Measurements from ENCODE around the gene UCK2.

Gene UCK2

GRCh38 chr1:165855010-165855838 lies 27.8 kb downstream of the UCK2 start:
- Histone ChIP-seq H3K27ac (ENCODE audit: low read length) (no peak overlapping the region), H3K4me1 (ENCODE audit: control insufficient read depth, insufficient read depth, low read length) (peaks cover 17% of the 10 kb centered on the region)
- WGBS (ENCODE audit: insufficient coverage, insufficient read length) = no CpG with 5 or more reads among the region's 9 CpGs

GRCh38 chr1:165856021-165856420 lies 28.6 kb downstream of the UCK2 start:
- no peak overlapping the region for H3K27ac ChIP-seq (ENCODE audit: low read length)
- no peak for DNase-seq (ENCODE audit: low read depth, low spot score)
- no peaks in the 10 kb centered on the region for H3K27me3 ChIP-seq (ENCODE audit: control insufficient read depth, insufficient read depth, low read length)
- H3K4me3 ChIP-seq (ENCODE audit: low read length) = no peak overlapping the region
- H3K9me3 ChIP-seq (ENCODE audit: control insufficient read depth, insufficient read depth, low read length) = no peaks in the 10 kb centered on the region
- H3K36me3 ChIP-seq (ENCODE audit: control insufficient read depth, insufficient read depth, low read length) = no peaks in the 10 kb centered on the region
- peaks cover 17% of the 10 kb centered on the region for H3K4me1 ChIP-seq (ENCODE audit: control insufficient read depth, insufficient read depth, low read length)
- WGBS (ENCODE audit: insufficient coverage, insufficient read length) = no CpG with 5 or more reads among the region's 3 CpGs

More at GRCh38 chr1:165855010-165855838, 27.8 kb downstream of the UCK2 start:
- no peak overlapping the region for H3K4me3 ChIP-seq (ENCODE audit: low read length)
- DNase-seq (ENCODE audit: low read depth, low spot score) = no peak
- H3K9me3 ChIP-seq (ENCODE audit: control insufficient read depth, insufficient read depth, low read length) = no peaks in the 10 kb centered on the region
- H3K27me3 ChIP-seq (ENCODE audit: control insufficient read depth, insufficient read depth, low read length) = no peaks in the 10 kb centered on the region
- no peaks in the 10 kb centered on the region for H3K36me3 ChIP-seq (ENCODE audit: control insufficient read depth, insufficient read depth, low read length)

GRCh38 chr1:165856606-165857005 lies 29.2 kb downstream of the UCK2 start:
- Histone ChIP-seq H3K27me3 (ENCODE audit: control insufficient read depth, insufficient read depth, low read length) (no peaks in the 10 kb centered on the region), H3K4me1 (ENCODE audit: control insufficient read depth, insufficient read depth, low read length) (peaks cover 17% of the 10 kb centered on the region), H3K36me3 (ENCODE audit: control insufficient read depth, insufficient read depth, low read length) (no peaks in the 10 kb centered on the region), H3K27ac (ENCODE audit: low read length) (no peak overlapping the region), H3K9me3 (ENCODE audit: control insufficient read depth, insufficient read depth, low read length) (no peaks in the 10 kb centered on the region), H3K4me3 (ENCODE audit: low read length) (no peak overlapping the region)
- no peak for DNase-seq (ENCODE audit: low read depth, low spot score)
- 100% methylated on average over 1 of the region's 3 CpGs for WGBS (ENCODE audit: insufficient coverage, insufficient read length)

- peaks cover 18% of the 10 kb centered on the region for H3K4me1 ChIP-seq (ENCODE audit: control insufficient read depth, insufficient read depth, low read length)
- no peak for DNase-seq (ENCODE audit: low read depth, low spot score)
These were observed 29.8 kb downstream of the UCK2 start for GRCh38 chr1:165857046-165857801.

GRCh38 chr1:165858364-165858823 lies 31.0 kb downstream of the UCK2 start:
- no CpG with 5 or more reads among the region's 3 CpGs for WGBS (ENCODE audit: insufficient coverage, insufficient read length)
- Histone ChIP-seq H3K4me1 (ENCODE audit: control insufficient read depth, insufficient read depth, low read length) (peaks cover 18% of the 10 kb centered on the region), H3K27me3 (ENCODE audit: control insufficient read depth, insufficient read depth, low read length) (no peaks in the 10 kb centered on the region), H3K4me3 (ENCODE audit: low read length) (no peak overlapping the region), H3K36me3 (ENCODE audit: control insufficient read depth, insufficient read depth, low read length) (no peaks in the 10 kb centered on the region), H3K9me3 (ENCODE audit: control insufficient read depth, insufficient read depth, low read length) (no peaks in the 10 kb centered on the region), H3K27ac (ENCODE audit: low read length) (no peak overlapping the region)
- DNase-seq (ENCODE audit: low read depth, low spot score) = no peak

More at GRCh38 chr1:165857046-165857801, 29.8 kb downstream of the UCK2 start:
- Histone ChIP-seq H3K36me3 (ENCODE audit: control insufficient read depth, insufficient read depth, low read length) (no peaks in the 10 kb centered on the region), H3K4me3 (ENCODE audit: low read length) (no peak overlapping the region), H3K27ac (ENCODE audit: low read length) (no peak overlapping the region), H3K9me3 (ENCODE audit: control insufficient read depth, insufficient read depth, low read length) (no peaks in the 10 kb centered on the region), H3K27me3 (ENCODE audit: control insufficient read depth, insufficient read depth, low read length) (no peaks in the 10 kb centered on the region)
- WGBS (ENCODE audit: insufficient coverage, insufficient read length) = no CpG with 5 or more reads among the region's 8 CpGs

GRCh38 chr1:165858967-165859845 lies 31.8 kb downstream of the UCK2 start:
- no peak overlapping the region for H3K27ac ChIP-seq (ENCODE audit: low read length)
- H3K36me3 ChIP-seq (ENCODE audit: control insufficient read depth, insufficient read depth, low read length) = no peaks in the 10 kb centered on the region
- H3K27me3 ChIP-seq (ENCODE audit: control insufficient read depth, insufficient read depth, low read length) = no peaks in the 10 kb centered on the region
- no peaks in the 10 kb centered on the region for H3K9me3 ChIP-seq (ENCODE audit: control insufficient read depth, insufficient read depth, low read length)
- no peak overlapping the region for H3K4me3 ChIP-seq (ENCODE audit: low read length)
- DNase-seq (ENCODE audit: low read depth, low spot score) = no peak
- WGBS (ENCODE audit: insufficient coverage, insufficient read length) = no CpG with 5 or more reads among the region's 10 CpGs
- H3K4me1 ChIP-seq (ENCODE audit: control insufficient read depth, insufficient read depth, low read length) = peaks cover 14% of the 10 kb centered on the region

- DNase-seq (ENCODE audit: low read depth, low spot score) = no peak
- no peaks in the 10 kb centered on the region for H3K9me3 ChIP-seq (ENCODE audit: control insufficient read depth, insufficient read depth, low read length)
- no peaks in the 10 kb centered on the region for H3K36me3 ChIP-seq (ENCODE audit: control insufficient read depth, insufficient read depth, low read length)
- no peak overlapping the region for H3K4me3 ChIP-seq (ENCODE audit: low read length)
- no peaks in the 10 kb centered on the region for H3K27me3 ChIP-seq (ENCODE audit: control insufficient read depth, insufficient read depth, low read length)
- WGBS (ENCODE audit: insufficient coverage, insufficient read length) = no CpG with 5 or more reads among the region's 2 CpGs
- H3K27ac ChIP-seq (ENCODE audit: low read length) = no peak overlapping the region
- H3K4me1 ChIP-seq (ENCODE audit: control insufficient read depth, insufficient read depth, low read length) = peaks cover 13% of the 10 kb centered on the region
These were observed 32.7 kb downstream of the UCK2 start for GRCh38 chr1:165860065-165860464.

GRCh38 chr1:165861911-165862310 lies 34.5 kb downstream of the UCK2 start:
- no peak for DNase-seq (ENCODE audit: low read depth, low spot score)
- H3K27me3 ChIP-seq (ENCODE audit: control insufficient read depth, insufficient read depth, low read length) = no peaks in the 10 kb centered on the region
- WGBS (ENCODE audit: insufficient coverage, insufficient read length) = no CpG with 5 or more reads among the region's 5 CpGs
- no peak overlapping the region for H3K4me3 ChIP-seq (ENCODE audit: low read length)
- H3K36me3 ChIP-seq (ENCODE audit: control insufficient read depth, insufficient read depth, low read length) = no peaks in the 10 kb centered on the region
- H3K4me1 ChIP-seq (ENCODE audit: control insufficient read depth, insufficient read depth, low read length) = peaks cover 11% of the 10 kb centered on the region
- no peak overlapping the region for H3K27ac ChIP-seq (ENCODE audit: low read length)
- no peaks in the 10 kb centered on the region for H3K9me3 ChIP-seq (ENCODE audit: control insufficient read depth, insufficient read depth, low read length)

- H3K4me1 ChIP-seq (ENCODE audit: control insufficient read depth, insufficient read depth, low read length) = peaks cover 7% of the 10 kb centered on the region
- no CpG with 5 or more reads among the region's 5 CpGs for WGBS (ENCODE audit: insufficient coverage, insufficient read length)
- no peak overlapping the region for H3K4me3 ChIP-seq (ENCODE audit: low read length)
- DNase-seq (ENCODE audit: low read depth, low spot score) = no peak
- no peaks in the 10 kb centered on the region for H3K27me3 ChIP-seq (ENCODE audit: control insufficient read depth, insufficient read depth, low read length)
- no peaks in the 10 kb centered on the region for H3K36me3 ChIP-seq (ENCODE audit: control insufficient read depth, insufficient read depth, low read length)
- H3K9me3 ChIP-seq (ENCODE audit: control insufficient read depth, insufficient read depth, low read length) = no peaks in the 10 kb centered on the region
- no peak overlapping the region for H3K27ac ChIP-seq (ENCODE audit: low read length)
These were observed 35.0 kb downstream of the UCK2 start for GRCh38 chr1:165862448-165862847.

GRCh38 chr1:165863346-165863745 lies 35.9 kb downstream of the UCK2 start:
- WGBS (ENCODE audit: insufficient coverage, insufficient read length) = no CpG with 5 or more reads among the region's 2 CpGs
- Histone ChIP-seq H3K36me3 (ENCODE audit: control insufficient read depth, insufficient read depth, low read length) (no peaks in the 10 kb centered on the region), H3K27me3 (ENCODE audit: control insufficient read depth, insufficient read depth, low read length) (no peaks in the 10 kb centered on the region), H3K4me3 (ENCODE audit: low read length) (no peak overlapping the region), H3K27ac (ENCODE audit: low read length) (no peak overlapping the region), H3K9me3 (ENCODE audit: control insufficient read depth, insufficient read depth, low read length) (no peaks in the 10 kb centered on the region), H3K4me1 (ENCODE audit: control insufficient read depth, insufficient read depth, low read length) (peaks cover 3% of the 10 kb centered on the region; the same call in 1 of the 2 replicates)
- DNase-seq (ENCODE audit: low read depth, low spot score) = no peak

All from iPS DF 6.9 (cell line).